Measurements from ENCODE around the gene PLPP4.

PLPP4 gene

GRCh38 chr10:120490288-120490687, 33.3 kb downstream of the PLPP4 start:
- H3K4me3 ChIP-seq (ENCODE audit: low read depth, low read length), result no peak overlapping the region
- no peak for TF ChIP-seq MYC (IDR thresholded peaks at IDR 0.05; ENCODE audit: low read depth, low read length)
- TF ChIP-seq MAX (IDR thresholded peaks at IDR 0.05; ENCODE audit: low read depth, low read length), result no peak
- no peak for TF ChIP-seq POLR2A (IDR thresholded peaks at IDR 0.05; ENCODE audit: extremely low read depth, insufficient read length)
- no peak for TF ChIP-seq CTCF (IDR thresholded peaks at IDR 0.05; ENCODE audit: low read depth, low read length)
- no peak for DNase-seq (ENCODE audit: low read depth)

- no peak for TF ChIP-seq POLR2A (IDR thresholded peaks at IDR 0.05; ENCODE audit: extremely low read depth, insufficient read length)
- no peak overlapping the region for H3K4me3 ChIP-seq (ENCODE audit: low read depth, low read length)
These were observed 35.3 kb downstream of the PLPP4 start for GRCh38 chr10:120492346-120492745.

GRCh38 chr10:120493411-120494312, 36.6 kb downstream of the PLPP4 start:
- DNase-seq (ENCODE audit: low read depth), result no peak
- TF ChIP-seq CTCF (IDR thresholded peaks at IDR 0.05; ENCODE audit: low read depth, low read length) (no peak), MYC (IDR thresholded peaks at IDR 0.05; ENCODE audit: low read depth, low read length) (no peak), MAX (IDR thresholded peaks at IDR 0.05; ENCODE audit: low read depth, low read length) (no peak), POLR2A (IDR thresholded peaks at IDR 0.05; ENCODE audit: extremely low read depth, insufficient read length) (no peak)
- H3K4me3 ChIP-seq (ENCODE audit: low read depth, low read length), result no peak overlapping the region

More at GRCh38 chr10:120492346-120492745, 35.3 kb downstream of the PLPP4 start:
- no peak for DNase-seq (ENCODE audit: low read depth)

GRCh38 chr10:120494313-120494710, 37.3 kb downstream of the PLPP4 start:
- H3K4me3 ChIP-seq (ENCODE audit: low read depth, low read length), result no peak overlapping the region
- TF ChIP-seq CTCF (IDR thresholded peaks at IDR 0.05; ENCODE audit: low read depth, low read length), result no peak
- no peak for TF ChIP-seq POLR2A (IDR thresholded peaks at IDR 0.05; ENCODE audit: extremely low read depth, insufficient read length)
- TF ChIP-seq MAX (IDR thresholded peaks at IDR 0.05; ENCODE audit: low read depth, low read length), result no peak
- TF ChIP-seq MYC (IDR thresholded peaks at IDR 0.05; ENCODE audit: low read depth, low read length), result no peak

GRCh38 chr10:120495226-120496009, 38.4 kb downstream of the PLPP4 start:
- DNase-seq (ENCODE audit: low read depth), result no peak
- H3K4me3 ChIP-seq (ENCODE audit: low read depth, low read length), result no peak overlapping the region
- no peak for TF ChIP-seq CTCF (IDR thresholded peaks at IDR 0.05; ENCODE audit: low read depth, low read length)
- TF ChIP-seq POLR2A (IDR thresholded peaks at IDR 0.05; ENCODE audit: extremely low read depth, insufficient read length), result no peak
- TF ChIP-seq MAX (IDR thresholded peaks at IDR 0.05; ENCODE audit: low read depth, low read length), result no peak
- TF ChIP-seq MYC (IDR thresholded peaks at IDR 0.05; ENCODE audit: low read depth, low read length), result no peak

More at GRCh38 chr10:120494313-120494710, 37.3 kb downstream of the PLPP4 start:
- DNase-seq (ENCODE audit: low read depth), result no peak

- H3K4me3 ChIP-seq (ENCODE audit: low read depth, low read length), result no peak overlapping the region
- TF ChIP-seq CTCF (IDR thresholded peaks at IDR 0.05; ENCODE audit: low read depth, low read length), result no peak
- no peak for TF ChIP-seq MAX (IDR thresholded peaks at IDR 0.05; ENCODE audit: low read depth, low read length)
- TF ChIP-seq MYC (IDR thresholded peaks at IDR 0.05; ENCODE audit: low read depth, low read length), result no peak
- TF ChIP-seq POLR2A (IDR thresholded peaks at IDR 0.05; ENCODE audit: extremely low read depth, insufficient read length), result no peak
- DNase-seq (ENCODE audit: low read depth), result no peak
These were observed 42.9 kb downstream of the PLPP4 start for GRCh38 chr10:120499883-120500282.

Data from NB4 (cell line).